Stimulated activated CD8-positive, alpha-beta memory T cell treated with anti-CD3 and anti-CD28 coated beads, Interleukin-12 subunit alpha, Interleukin-12 subunit beta, amount 100 ng/mL, for 24 hours (primary cell): ENCODE results near the gene ADAM22.
"Not testable (repeated sequence)": the region's sequence is repeated elsewhere in the genome, so short reads cannot be mapped to it uniquely, and the experiment has no call there.

Source experiments
- DNase-seq: peaks from one replicate; pipeline ENCODE4 v3.0.0-alpha.2; 2020; ENCODE audit errors: extremely low read depth

The ADAM22 gene

GRCh38 chr7:88109612-88110011, 175.6 kb downstream of the ADAM22 start:
- DNase-seq = no peak

GRCh38 chr7:88111140-88111743, 177.2 kb downstream of the ADAM22 start:
- no peak for DNase-seq

DNA sequence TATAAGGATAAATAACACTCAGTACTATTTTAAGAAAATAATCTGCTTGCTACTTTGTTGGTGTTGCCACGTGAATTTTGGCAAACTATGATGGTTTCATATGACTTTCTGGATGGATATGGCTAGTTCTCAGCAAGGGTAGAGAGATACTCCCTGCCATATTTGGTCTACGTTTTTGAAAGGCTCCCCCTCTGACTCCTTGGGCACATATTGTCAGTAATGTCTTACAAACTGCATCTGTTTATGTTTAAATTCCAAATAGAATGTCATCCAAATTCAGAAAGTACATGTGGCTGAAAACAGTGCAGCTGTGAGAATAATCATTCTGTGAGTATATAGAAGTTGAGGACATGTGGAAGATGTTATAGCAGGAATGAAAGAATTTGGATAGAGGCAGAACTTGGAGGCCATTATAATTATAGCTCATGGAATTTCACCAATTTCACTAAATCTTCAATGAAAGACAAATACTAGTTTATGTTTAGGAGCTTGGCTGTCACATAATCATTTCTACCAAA, 178.0 kb downstream of the ADAM22 start:
- no peak for DNase-seq

DNA sequence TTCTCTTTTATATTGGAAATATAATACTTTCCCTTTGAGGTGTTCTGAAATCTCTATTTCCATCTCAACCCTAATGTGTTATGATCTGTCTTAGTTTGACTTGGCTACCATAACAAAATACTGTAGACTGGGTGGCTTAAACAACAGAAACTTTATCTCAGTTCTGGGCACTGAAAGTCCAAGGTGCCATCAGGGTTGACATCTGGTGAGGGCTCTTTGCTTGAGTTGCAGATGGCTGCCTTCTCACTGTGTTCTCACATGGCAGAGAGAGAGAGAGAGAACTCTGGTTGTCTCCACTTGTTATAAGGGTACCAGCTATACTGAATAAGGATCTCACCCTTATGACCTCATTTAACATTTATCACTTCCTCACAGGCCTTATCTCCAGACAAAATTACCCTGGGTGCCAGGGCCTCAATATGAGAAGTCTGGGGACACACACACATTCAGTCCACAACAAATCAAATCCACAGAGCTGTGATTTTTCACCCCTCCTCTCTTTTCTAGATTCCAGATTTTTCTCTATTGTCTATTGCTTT, 181.3 kb downstream of the ADAM22 start:
- no peak for DNase-seq

DNA sequence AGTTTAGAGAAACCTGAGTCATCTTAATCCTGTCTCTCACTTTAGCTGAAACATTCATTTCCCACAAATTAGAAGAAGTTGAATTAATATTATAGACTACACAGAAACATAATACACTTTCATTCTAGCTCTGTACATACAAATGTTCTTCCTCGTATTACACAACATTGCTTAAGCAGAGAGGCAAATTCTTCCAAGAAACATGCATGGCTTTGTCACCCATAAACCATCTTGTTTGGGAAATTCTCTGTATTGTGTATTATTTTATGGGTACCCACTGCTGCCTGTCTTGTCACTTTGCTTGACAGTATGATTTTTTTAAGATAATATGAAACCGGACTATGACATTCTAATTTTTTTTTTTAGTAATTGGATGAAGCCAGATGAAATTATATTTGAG, 181.8 kb downstream of the ADAM22 start:
- DNase-seq = no peak

DNA sequence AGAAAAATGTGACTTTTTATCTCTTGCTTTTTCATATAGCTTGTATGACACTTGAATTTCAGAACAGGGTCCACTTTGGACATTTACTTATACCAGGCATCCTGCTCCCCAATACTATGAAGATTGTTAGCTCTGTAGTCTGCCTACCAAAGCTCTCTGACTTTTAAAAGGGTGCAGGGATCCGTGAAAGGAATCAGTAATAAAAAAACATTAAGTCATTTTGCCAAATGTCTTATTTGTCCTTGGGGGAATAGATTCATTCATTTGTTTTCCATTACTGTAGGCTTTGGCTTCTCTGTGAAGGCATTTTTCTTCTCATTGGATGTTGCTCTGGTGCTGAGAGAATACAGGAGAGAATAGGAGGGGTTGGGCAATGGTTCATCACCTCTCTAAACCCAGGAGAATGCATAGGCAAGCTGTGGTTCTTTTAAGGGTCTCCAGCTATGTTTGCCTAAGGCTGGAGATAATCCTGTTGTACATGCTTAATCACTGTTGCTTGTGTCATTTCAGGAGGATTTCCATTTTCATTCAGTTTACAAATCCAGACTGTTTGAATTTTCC, 182.3 kb downstream of the ADAM22 start:
- DNase-seq = no peak

DNA sequence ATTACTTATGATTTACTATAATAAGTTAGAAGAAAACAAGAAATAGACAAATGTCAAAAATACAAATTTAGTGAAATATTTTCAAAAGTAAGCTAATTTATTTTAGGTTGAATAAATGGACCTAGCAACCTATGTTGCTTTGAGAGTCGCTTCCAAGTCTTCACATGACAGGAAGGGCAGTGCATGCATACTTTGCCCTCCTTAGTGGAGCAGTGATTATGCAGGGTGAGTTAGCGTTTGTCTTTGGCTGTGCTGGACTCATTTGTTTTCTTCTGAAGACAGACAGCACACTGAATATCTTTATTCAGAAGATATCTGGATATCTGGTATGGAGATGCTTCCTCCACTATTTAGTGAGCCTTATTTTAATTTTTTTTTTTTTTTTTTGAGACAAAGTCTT, 183.3 kb downstream of the ADAM22 start:
- no peak for DNase-seq

- no peak for DNase-seq
Measured at GRCh38 chr7:88121335-88121734, 187.3 kb downstream of the ADAM22 start.

DNA sequence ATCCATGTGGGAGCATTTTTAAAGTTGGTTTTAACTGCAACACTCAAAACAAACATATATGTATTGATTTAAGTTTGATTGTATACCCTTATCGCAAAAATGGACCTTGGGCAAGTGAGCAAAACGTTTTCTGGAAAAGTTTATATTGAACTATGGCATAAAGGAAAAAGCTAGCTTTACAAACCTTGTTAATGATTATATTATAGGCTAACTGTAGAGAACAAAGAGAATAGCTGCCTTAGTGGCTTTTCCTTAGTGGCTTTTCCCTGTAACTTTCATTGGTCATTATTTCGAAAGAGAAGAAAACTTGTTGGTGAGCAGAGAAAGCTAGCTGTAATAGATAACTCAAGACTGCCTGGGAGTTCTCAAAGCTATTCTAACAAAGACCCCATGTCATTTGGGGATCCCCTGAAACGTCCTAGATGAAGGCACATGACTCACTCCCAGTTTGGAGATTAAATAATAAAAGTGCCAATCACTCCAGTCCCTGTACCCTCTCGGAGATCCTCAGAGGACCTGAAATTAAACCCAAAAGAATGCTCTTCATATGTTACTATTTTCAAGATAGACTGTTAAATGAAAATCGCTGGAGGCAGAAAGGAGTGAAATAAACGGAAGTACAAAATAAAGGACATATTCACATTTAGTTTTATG, 193.7 kb downstream of the ADAM22 start:
- no peak for DNase-seq

DNA sequence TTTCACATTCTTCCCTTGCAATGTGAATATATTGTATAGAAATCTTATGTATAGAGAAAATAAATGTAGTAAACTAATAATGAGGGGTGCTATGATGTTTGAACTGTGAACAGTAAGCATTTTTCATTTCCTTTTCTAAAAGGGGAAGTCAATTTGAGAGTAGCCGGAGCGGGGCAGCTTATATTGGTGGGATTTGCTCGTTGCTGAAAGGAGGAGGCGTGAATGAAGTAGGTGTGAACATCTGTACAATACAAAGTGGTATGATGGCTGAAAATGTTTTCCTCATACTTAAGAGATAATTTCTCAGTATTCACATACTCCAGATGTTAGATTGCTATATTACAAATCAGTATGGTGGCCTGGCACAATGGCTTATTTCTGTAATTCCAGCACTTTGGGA, 198.7 kb downstream of the ADAM22 start:
- no peak for DNase-seq

DNA sequence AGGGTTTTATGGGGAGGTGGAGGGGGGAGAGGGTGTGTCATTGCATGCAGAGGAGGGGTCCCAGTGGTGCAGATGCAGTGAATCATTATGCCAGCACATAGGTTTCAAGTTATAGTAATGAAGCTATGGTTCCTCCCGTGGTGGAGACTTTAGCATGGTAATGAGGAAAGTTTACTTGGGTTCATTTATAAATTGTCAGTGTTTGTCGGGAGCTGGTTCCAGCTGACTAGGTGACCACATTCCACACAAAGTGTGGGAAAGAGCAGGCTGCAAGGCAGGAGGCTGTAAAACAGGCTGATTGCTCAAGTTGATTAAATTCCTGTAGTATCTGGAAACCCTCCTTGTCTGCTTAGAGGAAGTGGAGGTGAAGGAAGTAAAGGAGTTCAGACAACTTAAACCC, 206.9 kb downstream of the ADAM22 start:
- DNase-seq = no peak

GRCh38 chr7:88141479-88141878, 207.4 kb downstream of the ADAM22 start:
- no peak for DNase-seq

GRCh38 chr7:88141953-88142352, 207.9 kb downstream of the ADAM22 start:
- DNase-seq = no peak

DNA sequence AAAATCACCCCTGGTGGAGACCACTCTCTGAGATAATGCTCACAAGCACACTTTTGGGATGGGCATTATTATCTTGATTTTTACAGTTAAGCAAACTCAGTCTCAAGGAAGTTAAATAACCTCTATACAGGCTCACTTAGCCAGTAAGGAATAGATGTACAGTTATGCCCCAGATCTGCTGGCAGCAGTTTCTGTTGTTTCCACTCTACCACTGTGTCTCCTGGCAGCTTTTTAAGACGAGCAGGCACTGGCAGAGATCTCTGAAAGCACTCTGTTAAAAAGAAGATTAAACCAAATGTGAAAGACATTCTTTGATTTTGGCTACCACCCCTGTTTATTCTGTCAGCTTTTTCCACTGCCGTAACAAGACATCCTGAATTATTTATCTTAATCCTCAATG, 212.6 kb downstream of the ADAM22 start:
- no peak for DNase-seq

DNA sequence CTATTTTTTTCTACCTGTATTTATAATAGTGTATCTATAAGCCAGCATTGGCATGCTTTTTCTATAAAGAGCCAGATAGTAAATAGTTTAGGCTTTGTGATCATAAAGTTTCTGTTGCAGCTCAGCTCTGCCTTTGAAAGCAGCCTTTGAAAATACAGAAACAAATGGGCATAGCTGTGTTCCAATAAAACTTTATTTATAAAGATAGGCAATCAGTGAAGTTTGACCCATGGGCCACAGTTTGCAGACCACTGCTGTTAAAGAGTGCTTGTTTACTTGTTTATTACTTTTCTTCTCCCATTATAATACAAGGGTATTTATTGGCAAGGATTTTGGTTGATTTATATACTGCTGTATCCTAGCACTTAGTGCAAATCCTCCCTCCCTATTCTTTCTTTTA, 213.3 kb downstream of the ADAM22 start:
- DNase-seq = no peak

DNA sequence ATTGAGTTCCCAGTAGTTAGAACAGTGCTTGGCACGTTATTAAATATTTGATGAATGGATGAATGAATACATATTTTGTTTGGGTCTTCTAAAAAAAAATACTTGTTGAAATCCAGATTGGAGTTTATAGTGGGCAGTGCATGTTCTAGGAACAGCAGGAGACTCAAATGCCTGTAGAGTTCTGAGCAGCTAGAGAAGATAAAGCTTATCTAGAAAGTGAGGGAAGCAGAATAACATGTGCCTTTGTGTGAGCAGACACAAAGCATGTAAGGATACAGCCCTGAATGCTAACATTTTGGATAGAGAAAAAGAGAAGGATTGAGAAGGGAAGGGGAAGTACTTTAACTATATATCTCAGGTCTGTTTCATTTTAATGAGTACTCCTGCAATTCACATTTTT, 213.9 kb downstream of the ADAM22 start:
- DNase-seq = no peak

DNA sequence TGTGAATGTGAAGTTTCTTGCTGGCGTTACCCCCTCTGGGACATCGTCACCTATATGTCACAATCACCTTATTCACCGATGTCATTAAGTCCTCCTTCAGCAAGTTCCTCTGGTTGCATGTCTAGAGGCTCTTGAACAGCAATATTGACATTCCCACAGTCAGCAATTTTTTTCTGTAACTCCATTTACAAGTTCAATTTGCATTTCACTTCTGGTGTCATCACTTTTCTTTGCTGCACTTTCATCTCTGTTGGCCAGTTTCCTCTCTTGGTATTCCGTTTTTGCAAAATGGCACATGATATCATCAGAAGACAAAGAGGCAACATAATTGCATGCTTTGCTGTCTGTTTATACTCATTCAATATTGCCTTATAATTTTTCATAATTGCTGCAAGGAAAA, 216.0 kb downstream of the ADAM22 start:
- no peak for DNase-seq

- no peak for DNase-seq
Measured at GRCh38 chr7:88151119-88151790, 217.2 kb downstream of the ADAM22 start.

DNA sequence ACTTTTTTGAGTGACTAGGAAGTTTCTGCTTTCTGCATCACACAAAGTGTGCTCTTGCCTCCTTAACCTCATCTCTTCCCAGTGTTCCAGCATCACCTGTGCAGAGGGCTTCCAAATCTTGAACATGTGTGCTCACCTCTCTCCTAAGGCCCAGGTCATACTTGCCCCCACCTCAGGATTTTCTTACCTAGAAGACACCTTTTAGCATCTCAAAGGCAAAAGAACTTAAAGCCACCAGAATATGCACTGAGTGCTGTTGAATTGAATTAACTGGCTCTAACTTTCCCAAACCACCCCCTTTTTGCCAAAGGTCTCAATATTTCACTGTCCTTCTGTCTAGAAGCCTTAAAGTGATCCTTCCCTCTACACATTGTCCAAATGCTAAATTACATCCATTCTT, 219.3 kb downstream of the ADAM22 start:
- no peak for DNase-seq

DNA sequence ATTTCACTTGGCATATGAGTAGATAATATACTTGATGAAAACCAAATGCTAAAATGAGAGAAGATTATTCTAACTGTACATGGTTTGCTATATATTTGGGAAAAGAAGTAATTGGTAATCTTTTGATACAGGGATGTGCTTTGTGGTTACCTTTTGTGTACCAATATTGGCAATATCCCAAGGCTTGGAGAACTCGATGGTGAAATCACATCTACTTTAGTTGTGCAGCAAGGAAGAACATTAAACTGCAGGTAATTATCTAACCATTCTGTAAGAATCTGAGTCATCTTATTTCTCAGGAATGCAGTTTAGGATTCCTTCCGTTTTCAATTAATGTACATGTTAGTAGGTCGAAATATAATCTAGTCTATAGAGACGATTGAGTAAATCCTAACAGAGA, 221.7 kb downstream of the ADAM22 start:
- no peak for DNase-seq

GRCh38 chr7:88156356-88156755, 222.3 kb downstream of the ADAM22 start:
- no peak for DNase-seq

DNA sequence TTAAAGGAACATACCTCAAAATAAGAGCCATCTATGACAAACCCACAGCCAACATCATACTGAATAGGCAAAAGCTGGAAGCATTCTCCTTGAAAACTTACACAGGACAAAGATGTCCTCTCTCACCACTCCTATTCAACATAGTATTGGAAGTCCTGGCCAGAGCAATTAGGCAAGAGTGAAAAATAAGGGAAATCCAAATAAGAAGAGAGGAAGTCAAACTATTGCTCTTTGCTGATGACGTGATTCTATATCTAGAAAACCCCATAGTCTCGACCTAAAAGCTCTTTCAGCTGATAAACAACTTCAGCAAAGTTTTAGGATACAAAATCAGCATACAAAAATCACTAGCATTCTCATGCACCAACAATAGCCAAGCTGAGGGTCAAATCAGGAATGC, 225.7 kb downstream of the ADAM22 start:
- DNase-seq = not testable (repeated sequence)

- no peak for DNase-seq
Measured at GRCh38 chr7:88165697-88166096, 231.6 kb downstream of the ADAM22 start.
